K562 (cell line): Measurements from ENCODE around the gene ACAT2. TPM values are rescaled to one million over a fixed set of nuclear protein-coding genes. Genes with fewer than 3 reads are reported as not detected.

Source experiments
- ATAC-seq: fragments of 200-7000 bp; cut with Tn5 transposase; 3 replicates; pipeline ENCODE4 v1.9.1; 2020; ENCODE audit warnings: moderate library complexity
- BruUV-seq: library from RNA; stranded (reverse); fragments of 400-500 nt; replicated peaks from 2 replicates; lab custom pipeline; 2021; lab: Mats Ljungman, UMichigan
- CTCF ChIA-PET: fragments of 300-600 bp; formaldehyde crosslinking; extraction: SDS; loops from one replicate; lab custom pipeline; 2021; ENCODE audit warnings: low intra/inter-chr PET ratio; lab: Yijun Ruan, JAX
- POLR2A ChIA-PET: fragments of 300-600, 350-650 bp; sonication (Branson Sonifier 250); formaldehyde crosslinking; extraction: SDS; loops from one replicate; lab custom pipeline; 2021; ENCODE audit warnings: antibody characterized with exemption, inconsistent platforms; lab: Yijun Ruan, JAX
- DNase-seq, 4 experiments: peaks; one replicate each; pipeline versions ENCODE4 v3.0.0 to v3.0.0-alpha.2; 2011 to 2018; ENCODE audit warnings: low spot score in 3 of 4, mixed read lengths in 3 of 4; ENCODE audit errors: extremely low read depth in 1 of 4
- FAIRE-seq: peaks from 2 replicates; lab custom pipeline; 2011; peaks lifted over from hg19 to GRCh38; lab: Jason Lieb, UNC
- H2AFZ ChIP-seq: 2 replicates; pipeline ENCODE4 v1.6.0; 2011; ENCODE audit warnings: low read depth, low read length, control low read depth, inconsistent platforms
- H3K27ac ChIP-seq: fragments of 200-600 bp; 3 replicates; pipeline ENCODE4 v1.8.0; 2011; ENCODE audit warnings: low read depth, mild to moderate bottlenecking, control low read depth, inconsistent platforms, low read length, moderate library complexity, mixed read lengths; ENCODE audit errors: extremely low read depth
- H3K27me3 ChIP-seq, 2 experiments: fragments of 300-600 bp in 1 of 2; 2 replicates in 1 of 2; 3 replicates in 1 of 2; pipeline versions ENCODE4 v1.6.0 to v1.8.0; 2011; ENCODE audit warnings: inconsistent platforms in 2 of 2, low read length in 2 of 2, mild to moderate bottlenecking in 1 of 2, mixed read lengths in 1 of 2, moderate library complexity in 1 of 2; ENCODE audit not compliant: control insufficient read depth in 2 of 2, insufficient read depth in 2 of 2
- H3K36me3 ChIP-seq: fragments of 300-600 bp; 3 replicates; pipeline ENCODE4 v1.8.0; 2011; ENCODE audit warnings: mild to moderate bottlenecking, low read length, inconsistent platforms; ENCODE audit not compliant: control insufficient read depth, insufficient read depth
- H3K4me1 ChIP-seq, 2 experiments: fragments of 200-600 bp in 1 of 2; replicated peaks in 1 of 2; 2 replicates in 1 of 2; 3 replicates in 1 of 2; pipeline versions ENCODE4 v1.5.1 to v1.8.0; 2011; ENCODE audit warnings: inconsistent platforms in 2 of 2, low read length in 2 of 2, mild to moderate bottlenecking in 1 of 2, mixed read lengths in 1 of 2, moderate library complexity in 1 of 2; ENCODE audit not compliant: control insufficient read depth in 2 of 2, insufficient read depth in 2 of 2
- H3K4me2 ChIP-seq: 2 replicates; pipeline ENCODE4 v1.6.1; 2011; ENCODE audit warnings: low read length, control low read depth, inconsistent platforms, mixed read lengths; ENCODE audit not compliant: insufficient read depth
- H3K4me3 ChIP-seq: fragments of 200-600 bp; sonication (generic), shearing (Covaris generic); 2 replicates; pipeline ENCODE4 v1.5.1; 2016; ENCODE audit warnings: control low read depth, inconsistent platforms
- H3K79me2 ChIP-seq: fragments of 200-600 bp; 3 replicates; pipeline ENCODE4 v1.8.0; 2011; ENCODE audit warnings: low read length, inconsistent platforms; ENCODE audit not compliant: control insufficient read depth, insufficient read depth
- H3K9ac ChIP-seq, 2 experiments: 2 replicates each; pipeline versions ENCODE4 v1.6.0 to v1.6.1; 2011; ENCODE audit warnings: low read depth in 2 of 2, low read length in 2 of 2, control low read depth in 1 of 2, inconsistent platforms in 1 of 2, mild to moderate bottlenecking in 1 of 2, mixed read lengths in 1 of 2; ENCODE audit not compliant: insufficient read depth in 1 of 2
- H3K9me1 ChIP-seq: one replicate; pipeline ENCODE4 v1.6.0; 2011; ENCODE audit warnings: inconsistent platforms, mild to moderate bottlenecking, low read length, moderate library complexity; ENCODE audit not compliant: control insufficient read depth, insufficient read depth
- H3K9me3 ChIP-seq: replicated peaks from 2 replicates; pipeline ENCODE4 v1.5.1; 2011; ENCODE audit warnings: low read depth, low read length, inconsistent platforms; ENCODE audit not compliant: control insufficient read depth, insufficient read depth
- H4K20me1 ChIP-seq: replicated peaks from 2 replicates; pipeline ENCODE4 v1.6.1; 2011; ENCODE audit warnings: low read length, inconsistent platforms, mixed read lengths; ENCODE audit not compliant: control insufficient read depth, insufficient read depth
- DEAF1 ChIP-seq: fragments of 450-650 bp; formaldehyde crosslinking; IDR thresholded peaks from 2 replicates; pipeline ENCODE4 v1.4.0; 2020; ENCODE audit warnings: mild to moderate bottlenecking, moderate library complexity
- ELK1 ChIP-seq: sonication (generic); formaldehyde crosslinking; IDR thresholded peaks from 2 replicates; pipeline ENCODE4 v1.8.1; 2022; ENCODE audit warnings: missing genetic modification reagents
- FOXK2 ChIP-seq, 2 experiments: fragments of 450-650 bp; IDR thresholded peaks in 1 of 2; conservative IDR thresholded peaks in 1 of 2; 2 replicates each; pipeline ENCODE4 v1.6.1; 2016; ENCODE audit warnings: low read depth in 2 of 2, mild to moderate bottlenecking in 1 of 2
- MAFK ChIP-seq: IDR thresholded peaks from 2 replicates; pipeline ENCODE4 v1.6.1; 2011; ENCODE audit warnings: low read length, improper control_type of control experiment
- RBM34 ChIP-seq: fragments of 200-400 bp; formaldehyde crosslinking; IDR thresholded peaks from 2 replicates; pipeline ENCODE4 v1.6.1; 2018; ENCODE audit warnings: low read length, borderline replicate concordance; ENCODE audit not compliant: insufficient read depth
- RERE ChIP-seq: sonication (generic); formaldehyde crosslinking; IDR thresholded peaks from 2 replicates; pipeline ENCODE4 v1.8.0; 2023; ENCODE audit warnings: missing genetic modification reagents, mild to moderate bottlenecking, borderline replicate concordance
- SETDB1 ChIP-seq: IDR thresholded peaks from one replicate; pipeline ENCODE4 v1.6.1; 2012; ENCODE audit warnings: low read length, control low read depth, inconsistent platforms
- TSC22D4 ChIP-seq: fragments of 450-650 bp; IDR thresholded peaks from 2 replicates; pipeline ENCODE4 v1.6.1; 2016; ENCODE audit warnings: missing genetic modification characterization, missing biosample characterization, control low read depth
- ZNF124 ChIP-seq: sonication (generic); formaldehyde crosslinking; IDR thresholded peaks from 2 replicates; pipeline ENCODE4 v1.8.1; 2022; ENCODE audit warnings: missing genetic modification reagents
- ZNF239 ChIP-seq: fragments of 250-450 bp; sonication (Bioruptor Pico); IDR thresholded peaks from 2 replicates; pipeline ENCODE4 v1.4.0; 2020; ENCODE audit warnings: mild to moderate bottlenecking
- ZNF589 ChIP-seq: fragments of 200-800 bp; sonication (Bioruptor generic); IDR thresholded peaks from 2 replicates; pipeline ENCODE4 v1.6.1; 2016; ENCODE audit warnings: low read depth, missing genetic modification characterization, missing compliant biosample characterization
- WGBS: fragments of 100-300 bp; shearing (Covaris generic); methylation state at CpG from one replicate; pipeline ENCODE4 v1.1.6; 2016; ENCODE audit warnings: low coverage, mixed read lengths; ENCODE audit not compliant: insufficient coverage; ENCODE audit errors: missing lambda C conversion rate; 5-methylcytosine and 5-hydroxymethylcytosine counted together
- in situ Hi-C: fragments of 300-500 bp; cut with MboI; formaldehyde crosslinking; loops from 4 replicates; pipeline ENCODE4 v1.15.0; 2018; ENCODE audit warnings: inconsistent platforms, mixed read lengths
- intact Hi-C: fragments of 100-400 bp; cut with micrococcal nuclease; formaldehyde crosslinking; loops from 2 replicates; pipeline ENCODE4 v1.14.2; 2022
- polyA plus RNA-seq, 8 experiments: library from polyadenylated mRNA; depleted of rRNA in 4 of 8; stranded (reverse) in 5 of 8; unstranded in 3 of 8; fragments of >200 nt; fragmentation: Nextera tagmentation in 2 of 8; fragmentation: Illumina TruSeq in 1 of 8; extraction: Ambion mirVana in 2 of 8; extraction: Trizol in 1 of 8; gene quantifications; 2 replicates each; pipeline versions ENCODE4 v1.2.1 to v1.2.3, GENCODE V29; 2011 to 2014; ENCODE audit warnings: inconsistent platforms in 1 of 8, missing spikeins in 1 of 8
- total RNA-seq, 7 experiments: library from RNA; depleted of rRNA in 6 of 7; stranded (reverse); fragments of >200 nt in 6 of 7; fragmentation: Illumina TruSeq in 2 of 7; extraction: Trizol in 2 of 7; gene quantifications; 2 replicates each; pipeline versions ENCODE4 v1.2.1 to v1.2.3, GENCODE V29; 2011 to 2021; ENCODE audit warnings: low replicate concordance in 1 of 7

ACAT2 gene
- total and polyA plus RNA-seq, 9 of the 15 experiments (the other 6 are each of a cell fraction or from before 2014, with no cell fraction given), result 63.0 to 309 (median 144) TPM

GRCh38 chr6:159723259-159723658 is 38.6 kb upstream of the ACAT2 start:
- no peak overlapping the region for H3K9ac ChIP-seq
- 0 out of 2 replicates have a peak, but pooled peaks cover under 1% of the 10 kb centered on the region for H4K20me1 ChIP-seq
- no peak for TF ChIP-seq SETDB1
- no peak for TF ChIP-seq TSC22D4
- no peak for TF ChIP-seq ELK1
- no peak for TF ChIP-seq MAFK
- no peak for TF ChIP-seq ZNF589
- TF ChIP-seq ZNF124 (CRISPR knock-in tag), result no peak
- no peak for TF ChIP-seq ZNF239 (CRISPR knock-in tag)
- TF ChIP-seq FOXK2 (conservative IDR thresholded peaks at IDR 0.05 in 1 of 2, IDR thresholded peaks at IDR 0.05 in 1 of 2; ENCODE audit: low read depth in 2 of 2), result no peak
- TF ChIP-seq RERE, result no peak
- no peak for TF ChIP-seq RBM34
- no peak for TF ChIP-seq DEAF1 (CRISPR knock-in tag)
- H3K36me3 ChIP-seq, result peaks cover 11% of the 10 kb centered on the region; the same call in 2 of the 3 replicates
- ChIA-PET CTCF (no interaction called here), POLR2A (interaction anchor here (0.6 to 1.4 kb wide), 3 partner anchors 11 to 365 kb away, joined by 3 read pairs; no protein-coding TSS in a partner anchor)
- peaks cover 58% of the 10 kb centered on the region for H3K79me2 ChIP-seq
- peaks cover 12% of the 10 kb centered on the region in 2 experiments for H3K4me1 ChIP-seq
- no peak overlapping the region for H2AFZ ChIP-seq
- no peak overlapping the region for H3K4me2 ChIP-seq
- H3K27ac ChIP-seq, result no peak overlapping the region
- H3K27me3 ChIP-seq, result no peaks in the 10 kb centered on the region
- in situ Hi-C loops (no loop called here), intact Hi-C loops (loop anchor here (5.0 to 10.0 kb wide), 2 partner anchors 129 to 252 kb away; no protein-coding TSS in a partner anchor)
- ATAC-seq, result no peak
- WGBS, result 94% methylated on average over 2 of the region's 2 CpGs
- no peaks in the 10 kb centered on the region for H3K9me1 ChIP-seq
- H3K4me3 ChIP-seq, result no peak overlapping the region
- FAIRE-seq, result no peak
- DNase-seq, result no peak
- H3K9me3 ChIP-seq, result peaks cover 5% of the 10 kb centered on the region; the same call in 1 of the 2 replicates
- BruUV-seq, result no TSS peak
